BJ (cell line): Measurements from ENCODE around the gene CIDEB. TPM values are rescaled to one million over a fixed set of nuclear protein-coding genes. Genes with fewer than 3 reads are reported as not detected.
"Not testable (repeated sequence)": the region's sequence is repeated elsewhere in the genome, so short reads cannot be mapped to it uniquely, and the experiment has no call there.

ENCODE experiments used
- CTCF ChIA-PET: fragments of 350-600 bp; formaldehyde crosslinking; extraction: SDS; loops from one replicate; lab custom pipeline; 2021; ENCODE audit warnings: antibody characterized with exemption, inconsistent platforms; lab: Yijun Ruan, JAX
- POLR2A ChIA-PET: fragments of 300-600 bp; sonication (Branson Sonifier 250); formaldehyde crosslinking; extraction: SDS; loops from one replicate; lab custom pipeline; 2021; ENCODE audit warnings: antibody characterized with exemption; lab: Charles Lee
- DNase-seq: peaks from one replicate; pipeline ENCODE4 v3.0.0-alpha.2; 2011; ENCODE audit warnings: low read depth
- H3K27me3 ChIP-seq: 2 replicates; pipeline ENCODE4 v1.6.0; 2011; ENCODE audit warnings: low read length; ENCODE audit not compliant: control insufficient read depth, insufficient read depth
- H3K36me3 ChIP-seq: 2 replicates; pipeline ENCODE4 v1.5.1; 2011; ENCODE audit warnings: low read length; ENCODE audit not compliant: control insufficient read depth, insufficient read depth
- H3K4me3 ChIP-seq: 2 replicates; pipeline ENCODE4 v1.5.1; 2011; ENCODE audit warnings: low read depth, mild to moderate bottlenecking, control low read depth, low read length
- CTCF ChIP-seq: IDR thresholded peaks from 2 replicates; pipeline ENCODE4 v1.5.1; 2011; ENCODE audit warnings: low read depth, mild to moderate bottlenecking, control low read depth, inconsistent platforms, low read length, moderate library complexity; ENCODE audit not compliant: insufficient read depth
- polyA minus RNA-seq: library from RNA; depleted of rRNA, polyadenylated mRNA; stranded (reverse); fragments of >200 nt; gene quantifications from 2 replicates; pipeline ENCODE4 v1.2.3, GENCODE V29; 2011; rRNA and poly(A)+ RNA removed
- polyA plus RNA-seq: library from polyadenylated mRNA; depleted of rRNA; stranded (reverse); fragments of >200 nt; gene quantifications from 2 replicates; pipeline ENCODE4 v1.2.3, GENCODE V29; 2011; rRNA removed

The CIDEB gene
- polyA plus RNA-seq (0.63 and 0.98 TPM in 2 replicates), polyA minus RNA-seq (0.31 and 1.1 TPM in 2 replicates)

DNA sequence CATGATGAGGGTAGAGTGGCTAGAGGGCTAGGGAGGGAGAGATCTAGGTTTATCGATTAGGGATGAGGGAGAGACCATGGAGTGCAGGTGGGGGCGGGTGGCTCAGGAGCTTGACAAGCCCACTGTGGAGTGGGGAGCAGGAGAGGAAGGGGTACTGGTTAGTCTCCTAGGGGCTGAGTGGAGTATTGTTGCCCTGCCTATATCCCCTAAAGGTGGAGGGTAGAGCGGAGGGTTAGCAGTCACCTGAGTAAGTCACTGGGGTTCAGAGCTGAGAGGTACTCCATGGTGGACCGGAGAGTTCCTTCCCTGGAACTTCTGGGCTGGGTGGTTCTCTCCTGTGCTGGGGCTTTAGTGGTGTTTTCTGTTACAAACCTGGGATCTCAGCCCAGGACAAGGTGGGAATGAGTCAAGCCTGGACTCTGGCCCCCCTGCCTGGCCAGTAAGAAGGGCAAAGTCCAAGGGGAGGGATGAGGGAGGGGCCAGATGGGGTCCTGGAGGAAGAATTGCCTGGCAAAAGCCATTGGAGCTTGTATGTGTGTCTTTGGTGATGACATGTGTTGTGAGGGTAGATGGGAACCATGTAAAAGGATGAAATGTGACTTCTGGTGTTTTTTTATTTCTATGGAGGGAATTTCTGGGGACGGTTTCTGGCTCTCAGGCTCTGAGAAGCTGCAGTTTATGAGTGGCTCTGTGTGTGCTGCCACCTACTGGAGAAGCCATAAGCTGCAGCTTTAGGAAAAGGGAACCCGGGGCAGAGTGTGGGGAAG, at the start of gene CIDEB:
Gene CIDEB, minus strand, starts transcription at position 403 of the 767 bp plus-strand sequence. Its CDS starts 119 bp downstream, at position 284.
- ChIA-PET CTCF (interaction anchor here (0.6 to 8.0 kb wide), 41 partner anchors 9 to 257 kb away, joined by 3 to 107 read pairs (median 4); partner anchors contain the start of genes DHRS1, MDP1, NOP9 and PSME1), POLR2A (interaction anchor here (1.0 kb wide), 1 partner anchor 124 kb away, joined by 3 read pairs; no protein-coding TSS in a partner anchor)
- peak; percentile 96 for TF ChIP-seq CTCF
- H3K36me3 ChIP-seq, result peaks cover 22% of the 10 kb centered on the region
- no peak for DNase-seq
- H3K27me3 ChIP-seq, result no peaks in the 10 kb centered on the region
- H3K4me3 ChIP-seq, result no peak within 1 kb of the TSS

GRCh38 chr14:24356208-24356607, 48.4 kb upstream of the CIDEB start:
- POLR2A ChIA-PET, result no interaction called here
- no peaks in the 10 kb centered on the region for H3K36me3 ChIP-seq
- no peak for TF ChIP-seq CTCF
- no peak for DNase-seq
- no peak overlapping the region for H3K4me3 ChIP-seq
- CTCF ChIA-PET, result interaction anchor here (0.6 to 1.9 kb wide), 3 partner anchors 10 to 57 kb away, joined by 3 to 10 read pairs (median 4); partner anchors contain the start of genes DHRS1 and NOP9
- no peaks in the 10 kb centered on the region for H3K27me3 ChIP-seq

DNA sequence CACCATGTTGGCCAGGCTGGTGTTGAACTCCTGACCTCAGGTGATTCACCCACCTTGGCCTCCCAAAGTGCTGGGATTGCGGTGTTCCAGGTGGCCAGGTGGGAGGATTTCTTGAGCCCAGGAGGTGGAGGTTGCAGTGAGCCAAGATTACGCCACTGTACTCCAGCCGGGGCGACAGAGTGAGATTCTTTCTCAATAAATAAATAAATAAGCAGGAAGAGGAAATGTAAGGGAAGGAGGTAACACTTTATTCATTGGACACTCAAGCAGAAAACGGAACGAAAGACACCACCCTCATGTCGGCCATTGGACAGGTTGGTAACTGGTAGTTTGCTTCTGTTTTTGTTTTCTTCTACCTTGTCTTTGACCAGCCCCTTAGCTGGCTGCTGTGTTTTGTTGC, 47.2 kb upstream of the CIDEB start:
- no peak for DNase-seq
- CTCF ChIA-PET, result no interaction called here
- Histone ChIP-seq H3K36me3 (no peaks in the 10 kb centered on the region), H3K4me3 (no peak overlapping the region), H3K27me3 (peaks cover 2% of the 10 kb centered on the region; the same call in 1 of the 2 replicates)
- POLR2A ChIA-PET, result no interaction called here
- no peak for TF ChIP-seq CTCF

DNA sequence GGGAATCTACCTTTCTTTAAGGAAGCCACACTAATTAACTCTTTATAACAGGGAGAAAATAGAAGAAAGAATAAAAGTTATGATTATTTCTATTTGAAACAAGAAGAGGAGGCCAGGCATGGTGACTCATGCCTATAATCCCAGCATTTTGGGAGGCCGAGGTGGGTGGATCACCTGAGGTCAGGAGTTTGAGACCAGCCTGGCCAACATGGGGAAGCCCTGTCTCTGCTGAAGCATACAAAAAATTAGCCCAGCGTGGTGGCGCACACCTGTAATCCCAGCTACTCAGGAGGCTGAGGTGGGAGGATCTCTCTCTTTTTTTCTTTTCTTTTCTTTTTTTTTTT, 46.7 kb upstream of the CIDEB start:
- CTCF ChIA-PET, DNase-seq, H3K4me3 ChIP-seq, POLR2A ChIA-PET, H3K36me3 ChIP-seq, H3K27me3 ChIP-seq: not testable (repeated sequence)

- peaks cover 6% of the 10 kb centered on the region; the same call in 1 of the 2 replicates for H3K27me3 ChIP-seq
- no peak for DNase-seq
- TF ChIP-seq CTCF, result no peak
- H3K36me3 ChIP-seq, result no peaks in the 10 kb centered on the region
- no peak overlapping the region for H3K4me3 ChIP-seq
- ChIA-PET CTCF (interaction anchor here (1.0 kb wide), 1 partner anchor 20 kb away, joined by 3 read pairs; no protein-coding TSS in a partner anchor), POLR2A (no interaction called here)
Observed at GRCh38 chr14:24353559-24354481, 46.0 kb upstream of the CIDEB start.
